GDM1 (cell line): ENCODE data around the gene SCAF1.

Experiments used
- DNase-seq: peaks from one replicate; lab custom pipeline; 2025; lab: John Stamatoyannopoulos, UW

SCAF1 gene

DNA sequence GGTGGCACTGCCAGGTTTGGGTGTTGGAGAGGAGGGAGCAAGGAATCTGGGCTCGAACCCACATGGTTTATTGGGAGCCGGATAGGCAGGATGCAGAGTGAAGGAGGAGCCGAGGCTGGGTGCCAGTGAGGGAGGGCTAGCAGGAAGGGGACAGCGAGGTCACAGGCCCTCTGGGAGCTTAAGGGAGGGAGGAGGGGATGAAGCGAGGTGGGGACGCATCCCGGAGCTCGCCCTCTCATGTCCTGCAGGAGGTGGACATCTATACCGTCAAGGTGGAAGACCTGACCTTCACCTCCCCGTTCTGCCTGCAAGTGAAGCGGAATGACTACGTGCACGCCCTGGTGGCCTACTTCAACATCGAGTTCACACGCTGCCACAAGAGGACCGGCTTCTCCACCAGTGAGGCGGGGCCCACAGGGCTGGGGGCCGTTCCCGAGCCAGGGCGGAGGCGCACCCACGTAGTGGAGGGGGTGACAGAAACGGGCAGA is 43.9 kb downstream of the SCAF1 start:
- no peak for DNase-seq

DNA sequence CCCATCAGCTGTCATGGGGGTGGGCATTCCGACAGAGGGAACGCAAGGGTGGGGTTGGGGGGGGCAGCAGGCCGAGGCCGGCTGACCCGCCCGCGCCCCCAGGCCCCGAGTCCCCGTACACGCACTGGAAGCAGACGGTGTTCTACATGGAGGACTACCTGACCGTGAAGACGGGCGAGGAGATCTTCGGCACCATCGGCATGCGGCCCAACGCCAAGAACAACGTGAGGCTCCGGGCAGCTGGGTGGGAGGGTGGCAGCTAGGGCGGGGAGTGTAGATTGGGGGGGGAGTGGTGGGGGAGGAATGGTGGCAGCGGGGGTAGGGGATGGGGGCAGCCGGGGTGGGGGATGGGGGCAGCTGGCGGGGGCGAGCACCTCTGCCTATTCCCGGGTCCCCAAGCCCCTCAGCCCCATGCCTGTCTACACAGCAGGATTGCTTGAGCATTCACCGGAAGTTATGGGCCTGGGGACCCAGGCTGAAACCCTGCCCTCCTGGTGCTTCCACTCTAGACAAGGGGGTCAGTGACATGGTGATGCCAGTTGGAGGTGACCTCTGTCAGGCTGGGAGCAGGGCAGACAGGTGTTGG is 44.6 kb downstream of the SCAF1 start:
- no peak for DNase-seq

DNA sequence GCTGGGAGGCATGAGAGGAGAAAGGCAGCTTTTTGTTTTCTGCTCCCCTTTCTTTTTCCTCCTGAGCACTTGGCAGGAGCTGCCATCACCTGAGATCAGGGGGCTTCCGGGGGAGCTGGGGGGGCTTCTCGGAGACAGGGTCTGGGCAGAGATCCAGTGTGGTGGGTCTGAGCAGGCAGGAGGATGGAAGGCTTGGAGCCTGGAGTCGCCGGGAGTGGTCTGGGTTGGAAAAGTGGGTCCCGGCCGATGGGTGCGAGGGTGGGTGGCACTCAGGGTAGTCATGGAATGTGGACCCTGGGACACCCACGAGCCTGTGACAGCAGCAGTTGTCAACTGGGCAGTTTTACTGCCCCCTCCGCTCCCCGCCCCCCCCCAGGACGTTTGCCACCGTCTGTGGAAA is 45.1 kb downstream of the SCAF1 start:
- DNase-seq: no peak

- DNase-seq: no peak
Measured at GRCh38 chr19:49687566-49688316, 45.7 kb downstream of the SCAF1 start.

GRCh38 chr19:49688531-49689132 is 46.6 kb downstream of the SCAF1 start:
- DNase-seq: no peak

GRCh38 chr19:49689133-49690078 is 47.4 kb downstream of the SCAF1 start, which contains the start of gene ADM5:
Gene ADM5 (plus strand): TSS chr19:49689594. CDS start chr19:49689838, 244 bp downstream.
- DNase-seq: no peak

- no peak for DNase-seq
Measured at GRCh38 chr19:49690079-49690655, 48.2 kb downstream of the SCAF1 start.

DNA sequence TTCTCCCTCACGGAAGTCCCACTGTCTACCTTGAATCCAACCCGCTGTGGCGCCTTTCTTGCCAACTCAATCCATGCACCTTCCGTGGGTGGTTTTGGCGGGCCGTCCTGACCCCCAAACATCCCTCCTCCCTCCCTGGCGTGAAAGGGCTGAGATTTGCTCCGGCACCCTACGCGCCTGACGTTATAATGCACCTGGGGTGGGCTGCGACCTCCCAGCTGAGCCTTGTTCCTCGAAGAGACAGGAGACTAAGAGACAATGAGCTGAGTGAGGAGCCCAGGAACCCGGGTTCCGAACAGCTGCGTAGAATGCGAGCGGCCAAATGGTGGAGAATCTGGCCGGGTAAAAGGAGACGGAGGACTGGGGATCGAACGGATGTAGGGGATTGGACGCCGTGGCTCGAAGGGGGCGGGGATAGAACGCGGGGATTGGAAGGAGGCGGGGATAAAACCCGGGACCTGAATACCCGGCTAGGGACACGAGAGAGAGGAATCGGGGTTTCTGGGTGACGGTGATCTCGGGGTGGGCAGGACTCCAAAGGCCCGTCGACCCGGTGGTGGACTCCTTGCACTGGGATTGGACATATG is 48.7 kb downstream of the SCAF1 start, which contains the start of gene CPT1C:
Gene CPT1C, plus strand, starts transcription at position 461 of the 587 bp plus-strand sequence. CDS start 1,137 bp downstream, outside the sequence.
- DNase-seq: no peak

GRCh38 chr19:49691243-49692146 is 49.5 kb downstream of the SCAF1 start:
- DNase-seq: no peak

DNA sequence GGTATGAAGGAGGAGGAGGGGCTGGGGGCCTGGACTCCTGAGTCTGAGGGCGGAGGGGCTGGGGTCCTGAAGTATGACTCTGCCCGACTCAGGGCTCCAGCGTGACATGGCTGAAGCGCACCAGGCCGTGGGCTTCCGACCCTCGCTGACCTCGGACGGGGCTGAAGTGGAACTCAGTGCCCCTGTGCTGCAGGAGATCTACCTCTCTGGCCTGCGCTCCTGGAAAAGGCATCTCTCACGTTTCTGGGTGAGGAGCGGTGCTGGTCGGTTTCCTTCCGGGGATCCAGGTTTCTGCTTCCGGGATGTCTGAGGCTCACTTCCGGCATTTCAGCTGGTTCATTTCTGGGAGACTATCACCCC is 50.1 kb downstream of the SCAF1 start:
- DNase-seq: no peak

DNA sequence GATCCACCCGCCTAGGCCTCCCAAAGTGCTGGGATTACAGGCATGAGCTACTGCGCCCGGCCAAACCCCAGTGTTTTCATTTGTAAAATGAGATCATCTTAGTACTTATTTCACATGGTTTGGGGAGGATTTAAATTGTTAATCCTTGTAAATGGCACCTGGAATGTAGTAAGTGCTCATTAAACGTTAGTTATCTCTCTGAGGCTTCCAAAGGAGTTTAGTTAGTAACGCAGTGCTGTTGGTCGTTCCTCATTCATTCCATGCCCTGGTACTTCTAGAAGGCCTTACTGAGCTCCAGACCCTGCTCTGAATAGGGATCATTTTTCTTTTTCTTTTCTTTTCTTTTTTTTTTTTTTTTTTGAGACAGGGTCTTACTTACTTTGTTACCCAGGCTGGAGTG is 54.1 kb downstream of the SCAF1 start:
- no peak for DNase-seq

- DNase-seq: no peak
Measured at GRCh38 chr19:49696865-49697264, 54.9 kb downstream of the SCAF1 start.

DNA sequence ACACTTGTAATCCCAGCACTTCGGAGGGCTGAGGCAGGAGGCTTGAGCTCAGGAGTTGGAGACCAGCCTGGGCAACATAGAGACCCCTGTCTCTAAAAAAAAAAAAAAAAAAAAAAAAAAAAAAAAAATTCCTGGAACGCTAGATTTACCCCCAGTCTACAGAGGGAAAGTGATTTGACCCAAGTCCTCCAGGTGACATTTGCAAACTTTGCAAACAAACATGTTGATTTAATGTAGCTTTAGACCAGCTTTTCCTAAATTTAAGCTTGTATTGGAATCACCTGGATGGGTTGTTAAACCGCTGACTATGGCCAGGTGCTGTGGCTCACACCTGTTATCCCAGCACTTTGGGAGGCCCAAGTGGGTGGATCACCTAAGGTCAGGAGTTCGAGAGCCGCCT is 57.4 kb downstream of the SCAF1 start:
- no peak for DNase-seq

- no peak for DNase-seq
Measured at GRCh38 chr19:49700563-49700962, 58.6 kb downstream of the SCAF1 start.

DNA sequence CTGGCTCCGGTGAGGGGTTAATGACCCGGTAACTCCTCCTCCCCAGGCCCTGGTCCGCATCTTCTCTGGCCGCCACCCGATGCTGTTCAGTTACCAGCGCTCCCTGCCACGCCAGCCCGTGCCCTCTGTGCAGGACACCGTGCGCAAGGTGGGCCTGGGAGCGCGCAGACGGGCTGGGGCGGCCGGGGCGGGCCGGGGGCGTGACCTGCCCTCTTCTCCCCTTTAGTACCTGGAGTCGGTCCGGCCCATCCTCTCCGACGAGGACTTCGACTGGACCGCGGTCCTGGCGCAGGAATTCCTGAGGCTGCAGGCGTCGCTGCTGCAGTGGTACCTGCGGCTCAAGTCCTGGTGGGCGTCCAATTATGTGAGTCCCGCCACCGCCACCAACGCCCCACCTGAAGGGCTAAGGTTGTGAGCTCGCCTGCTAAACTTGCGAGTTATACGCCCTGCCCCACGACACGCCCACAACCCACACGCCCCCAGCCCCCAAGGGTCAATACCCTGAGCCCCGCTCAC is 59.3 kb downstream of the SCAF1 start:
- DNase-seq: no peak

DNA sequence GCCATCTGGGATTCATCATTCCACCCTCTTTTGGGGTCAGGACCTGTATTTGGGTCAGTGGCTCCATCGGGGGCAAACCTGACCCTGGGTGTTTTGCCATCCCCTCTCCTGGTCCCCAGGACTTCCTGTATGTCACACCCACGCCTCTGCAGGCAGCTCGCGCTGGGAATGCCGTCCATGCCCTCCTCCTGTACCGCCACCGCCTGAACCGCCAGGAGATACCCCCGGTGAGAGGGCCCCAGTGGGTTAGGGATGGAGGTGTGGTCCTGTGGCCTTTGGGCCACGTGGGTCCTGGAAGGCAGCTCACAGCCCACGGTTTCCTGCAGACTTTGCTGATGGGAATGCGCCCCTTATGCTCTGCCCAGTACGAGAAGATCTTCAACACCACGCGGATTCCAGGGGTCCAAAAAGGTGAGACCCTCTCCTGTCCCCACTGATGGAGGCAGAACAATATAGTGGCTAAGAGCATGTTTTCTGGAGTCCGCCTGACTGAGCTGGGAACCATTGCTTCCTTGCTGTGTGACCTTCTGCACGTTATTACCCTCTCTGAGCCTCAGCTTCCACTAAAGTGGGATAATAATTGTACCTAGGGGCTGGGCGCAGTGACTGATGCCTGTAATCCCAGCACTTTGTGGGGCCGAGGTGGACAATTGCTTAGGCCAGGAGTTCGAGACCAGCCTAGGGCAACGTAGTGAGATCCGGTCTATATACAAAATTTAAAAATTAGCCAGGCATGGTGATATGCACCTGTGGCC is 63.1 kb downstream of the SCAF1 start:
- no peak for DNase-seq

- no peak for DNase-seq
Measured at GRCh38 chr19:49705919-49706318, 63.9 kb downstream of the SCAF1 start.
